DOHH2 (cell line): ENCODE data around the gene SUCO.

Experiments used
- H3F3A ChIP-seq: fragments of 200-600 bp; sonication (generic), shearing (Covaris generic); 2 replicates; pipeline ENCODE4 v1.6.0; 2016; ENCODE audit warnings: antibody characterized with exemption, mild to moderate bottlenecking; ENCODE audit not compliant: control insufficient read depth, insufficient read depth
- H3K27ac ChIP-seq: fragments of 200-600 bp; sonication (generic); 2 replicates; pipeline ENCODE4 v1.5.1; 2014; ENCODE audit warnings: low read depth, mild to moderate bottlenecking, low read length, moderate library complexity
- H3K27me3 ChIP-seq: fragments of 200-600 bp; sonication (generic); 2 replicates; pipeline ENCODE4 v1.6.1; 2014; ENCODE audit warnings: mild to moderate bottlenecking, low read length, mixed read lengths; ENCODE audit not compliant: control insufficient read depth
- H3K36me3 ChIP-seq: fragments of 200-600 bp; sonication (generic); 2 replicates; pipeline ENCODE4 v1.6.1; 2014; ENCODE audit warnings: mild to moderate bottlenecking, low read length, moderate library complexity, mixed read lengths; ENCODE audit not compliant: control insufficient read depth
- H3K4me1 ChIP-seq: fragments of 200-600 bp; sonication (generic); 2 replicates; pipeline ENCODE4 v1.6.1; 2014; ENCODE audit warnings: mild to moderate bottlenecking, low read length, mixed read lengths; ENCODE audit not compliant: control insufficient read depth
- H3K4me2 ChIP-seq: fragments of 200-600 bp; sonication (generic); 2 replicates; pipeline ENCODE4 v1.6.0; 2014; ENCODE audit warnings: mild to moderate bottlenecking, low read length, moderate library complexity
- H3K4me3 ChIP-seq: fragments of 200-600 bp; sonication (generic); 2 replicates; pipeline ENCODE4 v1.5.1; 2014; ENCODE audit warnings: mild to moderate bottlenecking, low read length, mixed read lengths
- H3K79me2 ChIP-seq: fragments of 200-600 bp; sonication (generic); 2 replicates; pipeline ENCODE4 v1.6.1; 2014; ENCODE audit warnings: mild to moderate bottlenecking, low read length, mixed read lengths; ENCODE audit not compliant: control insufficient read depth
- H3K9me2 ChIP-seq: fragments of 200-600 bp; sonication (generic); replicated peaks from 2 replicates; pipeline ENCODE4 v1.6.1; 2014; ENCODE audit warnings: mild to moderate bottlenecking, low read length, mixed read lengths; ENCODE audit not compliant: control insufficient read depth
- H3K9me3 ChIP-seq: fragments of 200-600 bp; sonication (generic); 2 replicates; pipeline ENCODE4 v1.6.1; 2014; ENCODE audit warnings: antibody characterized with exemption, low read length, mixed read lengths; ENCODE audit not compliant: control insufficient read depth, insufficient read depth
- H4K20me1 ChIP-seq: fragments of 200-600 bp; sonication (generic); 2 replicates; pipeline ENCODE4 v1.6.0; 2014; ENCODE audit warnings: low read depth, mild to moderate bottlenecking, antibody characterized with exemption, low read length, moderate library complexity; ENCODE audit not compliant: control insufficient read depth, insufficient read depth
- EZH2phosphoT487 ChIP-seq: fragments of 200-600 bp; sonication (generic); IDR thresholded peaks from 2 replicates; pipeline ENCODE4 v1.6.1; 2017; ENCODE audit warnings: borderline replicate concordance, mild to moderate bottlenecking, antibody characterized with exemption, low read length, moderate library complexity, mixed read lengths
- TF ChIP-seq, protein P1 (sequence below): fragments of 200-600 bp; sonication (generic); IDR thresholded peaks from one replicate; pipeline ENCODE4 v1.5.1; 2014; ENCODE audit warnings: antibody characterized with exemption, mild to moderate bottlenecking, low read depth, low read length; ENCODE audit not compliant: poor library complexity, severe bottlenecking

Gene SUCO

DNA sequence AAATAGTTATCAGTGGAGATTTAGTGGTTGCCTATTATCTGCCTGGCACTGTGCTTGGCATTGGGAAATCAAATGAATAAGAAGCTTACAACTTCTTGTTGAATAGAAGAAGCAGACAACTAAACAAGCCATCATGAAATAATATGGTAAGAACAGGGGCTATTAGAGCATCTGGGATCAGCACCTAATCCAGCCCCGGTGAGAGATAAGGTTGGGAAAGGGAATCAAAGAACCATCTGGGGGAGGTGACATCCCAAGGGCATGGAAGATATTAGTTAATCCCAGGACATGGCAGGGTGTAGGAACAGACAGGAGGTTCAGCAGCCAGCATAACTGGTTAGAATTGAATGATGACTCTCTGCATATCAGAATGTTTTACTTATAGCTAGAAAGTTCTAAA, 36.3 kb upstream of the SUCO start:
- H3K79me2 ChIP-seq, result no peaks in the 10 kb centered on the region
- TF ChIP-seq, protein P1, sequence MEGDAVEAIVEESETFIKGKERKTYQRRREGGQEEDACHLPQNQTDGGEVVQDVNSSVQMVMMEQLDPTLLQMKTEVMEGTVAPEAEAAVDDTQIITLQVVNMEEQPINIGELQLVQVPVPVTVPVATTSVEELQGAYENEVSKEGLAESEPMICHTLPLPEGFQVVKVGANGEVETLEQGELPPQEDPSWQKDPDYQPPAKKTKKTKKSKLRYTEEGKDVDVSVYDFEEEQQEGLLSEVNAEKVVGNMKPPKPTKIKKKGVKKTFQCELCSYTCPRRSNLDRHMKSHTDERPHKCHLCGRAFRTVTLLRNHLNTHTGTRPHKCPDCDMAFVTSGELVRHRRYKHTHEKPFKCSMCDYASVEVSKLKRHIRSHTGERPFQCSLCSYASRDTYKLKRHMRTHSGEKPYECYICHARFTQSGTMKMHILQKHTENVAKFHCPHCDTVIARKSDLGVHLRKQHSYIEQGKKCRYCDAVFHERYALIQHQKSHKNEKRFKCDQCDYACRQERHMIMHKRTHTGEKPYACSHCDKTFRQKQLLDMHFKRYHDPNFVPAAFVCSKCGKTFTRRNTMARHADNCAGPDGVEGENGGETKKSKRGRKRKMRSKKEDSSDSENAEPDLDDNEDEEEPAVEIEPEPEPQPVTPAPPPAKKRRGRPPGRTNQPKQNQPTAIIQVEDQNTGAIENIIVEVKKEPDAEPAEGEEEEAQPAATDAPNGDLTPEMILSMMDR, result no peak
- TF ChIP-seq EZH2phosphoT487, result no peak
- no peaks in the 10 kb centered on the region for H3K36me3 ChIP-seq
- H3K9me2 ChIP-seq, result no peaks in the 10 kb centered on the region
- H3K4me2 ChIP-seq, result no peak overlapping the region
- H4K20me1 ChIP-seq, result no peaks in the 10 kb centered on the region
- no peak overlapping the region for H3K27ac ChIP-seq
- no peak overlapping the region for H3K4me3 ChIP-seq
- peaks cover 10% of the 10 kb centered on the region; the same call in 1 of the 2 replicates for H3K27me3 ChIP-seq
- H3K4me1 ChIP-seq, result no peaks in the 10 kb centered on the region
- no peaks in the 10 kb centered on the region; the same call in 1 of the 2 replicates for H3K9me3 ChIP-seq
- H3F3A ChIP-seq, result no peaks in the 10 kb centered on the region

- Histone ChIP-seq H3F3A (no peaks in the 10 kb centered on the region), H3K36me3 (no peaks in the 10 kb centered on the region), H3K4me1 (no peaks in the 10 kb centered on the region), H3K9me3 (no peaks in the 10 kb centered on the region), H3K9me2 (no peaks in the 10 kb centered on the region), H3K4me3 (no peak overlapping the region), H3K4me2 (no peak overlapping the region), H3K27ac (no peak overlapping the region), H3K79me2 (no peaks in the 10 kb centered on the region), H3K27me3 (peaks cover 4% of the 10 kb centered on the region; the same call in 1 of the 2 replicates), H4K20me1 (no peaks in the 10 kb centered on the region)
- no peak for TF ChIP-seq EZH2phosphoT487
Observed at GRCh38 chr1:172497230-172497629, 35.7 kb upstream of the SUCO start.

DNA sequence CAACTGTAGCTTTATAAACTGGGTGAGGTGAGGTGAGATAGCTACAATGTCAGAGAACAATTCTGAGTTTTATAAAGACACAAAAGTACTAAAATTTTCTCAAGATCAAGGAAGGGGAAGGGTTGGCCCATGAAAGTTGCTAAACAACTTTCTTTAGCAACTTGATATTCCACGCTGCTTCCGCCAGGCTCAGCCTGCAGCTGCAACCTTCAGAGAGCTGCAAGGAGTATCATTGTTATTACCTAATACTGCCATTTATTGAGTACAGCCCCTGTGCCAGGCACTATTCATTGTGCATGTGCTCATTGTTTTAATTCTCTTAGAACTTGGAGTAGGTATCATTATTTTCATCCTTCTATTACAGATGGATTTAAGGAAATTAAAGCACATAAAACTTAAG, 34.1 kb upstream of the SUCO start:
- Histone ChIP-seq H3K79me2 (no peaks in the 10 kb centered on the region), H3K9me2 (no peaks in the 10 kb centered on the region), H3K36me3 (no peaks in the 10 kb centered on the region), H3K4me2 (no peak overlapping the region), H4K20me1 (no peaks in the 10 kb centered on the region), H3K27ac (no peak overlapping the region), H3F3A (no peaks in the 10 kb centered on the region), H3K9me3 (no peaks in the 10 kb centered on the region), H3K4me1 (no peaks in the 10 kb centered on the region), H3K4me3 (no peak overlapping the region), H3K27me3 (peaks cover 2% of the 10 kb centered on the region; the same call in 1 of the 2 replicates)
- no peak for TF ChIP-seq EZH2phosphoT487
- TF ChIP-seq, protein P1, result no peak

DNA sequence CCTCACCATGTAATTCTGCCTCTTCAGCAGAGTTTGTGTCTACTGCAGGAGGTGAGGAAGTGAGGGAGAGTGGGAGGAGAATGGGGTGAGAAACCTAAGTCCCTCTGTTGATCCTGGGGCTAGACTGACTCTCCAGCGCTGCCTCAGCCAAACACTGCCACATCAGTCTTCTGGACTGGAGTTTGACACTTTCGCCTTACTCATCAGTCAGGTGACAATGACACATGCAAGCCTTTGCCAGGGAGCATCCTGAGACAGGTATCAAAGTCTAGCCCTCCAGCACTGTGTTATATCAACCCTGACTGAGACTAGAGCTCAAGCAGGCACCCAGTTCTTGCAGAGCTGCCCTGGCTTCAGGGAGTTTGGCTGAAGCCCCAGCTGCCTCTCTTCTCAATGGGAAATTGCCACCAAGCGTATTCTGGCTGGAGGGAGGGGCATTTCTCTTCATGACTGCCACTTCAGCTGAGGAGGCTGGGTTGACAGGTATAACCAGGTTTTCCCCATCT, 33.3 kb upstream of the SUCO start:
- Histone ChIP-seq H3K4me2 (no peak overlapping the region), H3K9me3 (no peaks in the 10 kb centered on the region), H3F3A (no peaks in the 10 kb centered on the region), H3K27ac (no peak overlapping the region), H4K20me1 (no peaks in the 10 kb centered on the region), H3K4me1 (no peaks in the 10 kb centered on the region), H3K4me3 (no peak overlapping the region), H3K79me2 (no peaks in the 10 kb centered on the region), H3K9me2 (no peaks in the 10 kb centered on the region), H3K27me3 (peaks cover 5% of the 10 kb centered on the region; the same call in 1 of the 2 replicates), H3K36me3 (no peaks in the 10 kb centered on the region)
- TF ChIP-seq, protein P1, result no peak
- TF ChIP-seq EZH2phosphoT487, result no peak
